Measurements from ENCODE around the gene MDFIC.

The MDFIC gene

DNA sequence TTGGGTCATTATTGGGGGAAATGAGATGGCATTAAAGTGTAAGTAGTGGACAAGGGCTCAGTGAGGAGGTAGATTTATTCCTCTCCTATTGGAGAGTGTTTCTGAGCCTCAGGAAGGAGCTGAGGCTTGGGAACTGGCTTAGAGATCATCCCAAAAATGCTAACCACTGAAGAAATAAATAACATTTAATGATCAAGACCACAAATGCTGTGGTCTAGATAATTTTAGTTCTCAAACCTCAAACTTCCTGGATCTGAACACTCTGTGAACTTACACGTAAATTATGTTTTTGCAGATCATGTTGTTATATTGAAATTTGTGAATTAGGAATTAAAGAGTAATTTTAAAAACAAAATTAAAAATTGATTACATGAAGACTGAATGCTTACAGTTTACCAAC lies 27.3 kb downstream of the MDFIC start:
- no peak for DNase-seq

DNA sequence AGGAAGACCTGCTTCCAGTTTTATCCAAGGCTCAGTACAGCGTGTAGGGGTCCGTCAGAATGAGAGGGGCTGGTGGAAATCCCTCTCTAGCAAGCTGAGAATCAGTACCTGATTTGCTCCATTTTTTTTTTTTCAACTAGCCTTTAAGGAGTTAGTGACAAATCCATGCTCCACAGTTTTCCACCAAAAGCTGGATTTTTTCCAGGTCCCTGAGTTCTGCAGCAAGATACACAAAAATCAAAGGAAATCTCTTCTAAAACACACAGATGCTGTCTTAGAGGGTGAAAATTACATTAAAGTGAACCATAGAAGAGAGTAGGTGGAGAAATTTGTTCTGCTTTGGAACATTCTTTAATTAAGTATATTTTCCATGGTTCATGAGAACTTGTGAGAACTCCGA lies 30.4 kb downstream of the MDFIC start:
- DNase-seq = peak in 1 of 58 donors; percentile 9

DNA sequence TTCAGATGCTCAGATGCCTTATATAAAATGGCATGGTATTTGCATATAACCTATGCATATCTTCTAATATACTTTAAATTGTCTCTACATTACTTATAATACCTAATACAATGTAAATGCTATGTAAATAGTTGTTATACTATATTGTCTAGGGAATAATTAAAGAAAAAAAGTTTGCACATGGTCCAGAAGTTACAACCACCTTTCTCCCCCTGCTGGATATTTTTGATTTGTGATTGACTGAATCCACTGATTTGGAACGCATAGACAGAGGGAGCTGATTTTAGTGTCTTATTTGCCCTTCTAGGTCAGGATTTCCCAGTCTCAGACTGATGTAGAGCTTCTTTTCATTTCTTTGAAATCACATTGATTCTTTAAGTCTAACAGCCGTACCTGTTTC lies 31.8 kb downstream of the MDFIC start:
- DNase-seq = no peak

DNA sequence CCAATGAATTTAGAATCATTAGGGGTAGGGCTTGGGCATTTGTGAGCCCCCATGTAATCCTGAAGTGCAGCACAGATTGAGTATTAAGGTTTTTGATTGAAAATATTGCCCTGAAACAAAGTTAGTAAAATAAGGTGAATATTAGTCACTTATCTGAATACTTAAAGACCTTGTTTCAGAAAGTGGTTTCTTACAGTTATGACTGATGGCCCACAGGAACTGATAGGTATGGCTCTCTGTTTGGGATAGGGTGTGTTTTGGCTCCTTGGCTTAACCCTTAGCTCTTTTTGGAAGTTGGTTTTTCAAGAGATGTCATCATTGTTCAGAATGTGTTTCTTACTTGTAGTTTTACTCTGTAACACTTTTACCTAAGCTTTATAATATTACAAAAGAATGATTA lies 34.8 kb downstream of the MDFIC start:
- no peak for DNase-seq

DNA sequence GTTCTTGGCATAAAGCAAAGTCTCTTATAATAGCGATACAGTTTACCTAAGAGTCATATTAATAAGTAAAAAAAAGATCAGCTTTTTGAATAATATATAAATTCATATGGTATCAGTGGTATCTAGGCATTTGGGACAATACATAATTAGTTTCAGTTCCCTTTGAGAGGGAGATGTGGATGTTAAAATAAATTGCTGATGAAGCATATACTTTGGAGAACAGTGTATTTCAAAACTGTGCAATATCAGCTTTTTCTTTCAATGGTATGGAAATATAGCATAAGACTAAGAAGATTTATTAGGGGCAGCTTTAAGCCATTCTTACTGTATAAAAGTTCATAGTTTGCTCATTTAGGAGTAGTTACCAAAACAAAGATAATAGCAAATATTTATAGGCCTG lies 35.5 kb downstream of the MDFIC start:
- no peak for DNase-seq

DNA sequence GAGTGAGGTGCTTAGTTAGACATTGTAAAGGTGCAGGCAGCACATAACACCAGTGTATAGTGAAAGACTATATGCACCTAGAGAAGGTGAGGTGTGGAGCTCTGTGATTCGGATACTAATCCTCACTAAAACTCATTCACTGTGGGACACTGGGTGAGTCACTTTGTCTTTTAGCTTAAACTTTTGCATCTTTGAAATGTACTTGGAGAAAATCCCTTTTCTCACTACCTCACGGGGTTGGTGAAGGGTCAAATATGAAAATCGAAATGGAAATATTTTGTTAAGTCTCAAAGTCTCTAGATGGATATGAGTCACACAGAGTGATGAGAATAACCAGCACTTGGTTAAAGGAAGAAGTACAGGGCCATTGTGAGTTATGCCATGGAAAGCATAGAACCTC lies 38.0 kb downstream of the MDFIC start:
- no peak for DNase-seq

DNA sequence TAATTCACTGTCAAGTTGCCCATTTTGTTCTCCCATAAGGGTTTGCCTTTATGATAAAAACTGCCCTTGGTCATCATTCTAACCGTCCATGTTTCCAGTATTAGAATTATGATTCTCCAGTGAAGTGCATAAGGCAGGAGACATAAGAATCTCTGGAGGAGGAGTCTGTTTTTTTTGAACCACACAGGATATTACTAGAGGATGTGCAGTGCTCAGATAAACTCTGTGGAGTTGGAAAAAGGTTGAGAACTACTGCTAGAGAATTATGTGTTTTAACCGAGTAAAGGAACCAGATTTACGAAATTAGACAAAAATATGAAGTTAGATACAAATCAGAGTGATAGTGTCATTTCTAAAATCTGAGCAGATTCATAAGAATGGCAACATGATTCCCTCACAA lies 40.5 kb downstream of the MDFIC start:
- no peak for DNase-seq

DNA sequence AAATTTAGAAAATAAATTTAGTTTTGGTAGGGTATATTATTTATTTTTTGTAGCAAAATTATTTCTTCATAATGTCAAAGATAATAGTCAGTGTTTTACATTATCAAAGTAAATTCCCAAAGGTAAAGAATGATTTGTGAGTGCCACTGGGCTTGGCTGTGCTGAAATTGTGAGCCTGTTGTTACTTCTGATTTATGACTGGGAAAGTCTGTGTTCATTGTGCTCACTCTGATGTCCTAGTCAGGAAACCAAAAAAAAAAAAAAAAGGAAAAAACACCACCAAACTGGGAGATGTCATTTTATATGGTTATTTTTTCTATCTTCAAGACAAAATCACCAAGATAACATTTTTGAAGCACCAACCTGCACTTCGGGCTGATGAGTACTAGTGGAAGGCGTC lies 44.3 kb downstream of the MDFIC start:
- no peak for DNase-seq

DNA sequence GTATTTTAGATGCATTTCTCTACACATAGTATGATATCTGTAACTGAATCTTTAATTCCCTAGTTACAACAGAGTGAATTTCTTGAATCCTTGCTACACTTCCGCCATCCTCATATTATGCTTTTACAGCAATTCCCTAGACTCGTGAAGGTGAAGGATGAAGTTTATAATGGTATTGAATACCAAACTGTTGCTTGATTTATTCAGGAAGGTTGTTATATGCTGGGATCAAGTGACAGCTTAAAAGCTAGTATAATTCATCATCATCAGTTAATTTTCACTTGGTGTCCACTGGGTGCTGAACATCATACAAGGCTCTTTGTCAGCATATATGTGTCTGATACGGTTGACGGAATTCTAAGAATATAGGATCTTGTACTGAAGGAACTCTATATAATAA lies 47.2 kb downstream of the MDFIC start:
- DNase-seq = no peak

DNA sequence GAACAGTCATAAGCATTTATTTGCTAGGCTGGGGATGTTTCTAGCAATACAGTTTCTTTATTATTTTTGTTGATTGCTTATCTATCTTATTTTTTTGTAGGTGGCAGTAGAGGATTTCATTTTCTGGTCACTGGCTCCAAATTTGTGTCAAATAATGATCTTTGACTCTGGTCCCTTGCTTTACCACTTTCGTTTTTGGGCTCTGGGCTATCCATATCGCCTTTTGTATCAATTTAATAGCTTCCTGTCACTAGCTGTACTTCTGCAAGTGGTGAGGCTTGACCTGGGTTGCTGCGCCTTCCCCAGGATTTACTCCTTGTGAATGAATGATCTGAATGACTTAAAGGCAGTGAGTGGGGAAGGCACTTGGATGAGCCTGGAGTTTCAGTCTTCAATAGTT lies 48.4 kb downstream of the MDFIC start:
- no peak for DNase-seq

DNA sequence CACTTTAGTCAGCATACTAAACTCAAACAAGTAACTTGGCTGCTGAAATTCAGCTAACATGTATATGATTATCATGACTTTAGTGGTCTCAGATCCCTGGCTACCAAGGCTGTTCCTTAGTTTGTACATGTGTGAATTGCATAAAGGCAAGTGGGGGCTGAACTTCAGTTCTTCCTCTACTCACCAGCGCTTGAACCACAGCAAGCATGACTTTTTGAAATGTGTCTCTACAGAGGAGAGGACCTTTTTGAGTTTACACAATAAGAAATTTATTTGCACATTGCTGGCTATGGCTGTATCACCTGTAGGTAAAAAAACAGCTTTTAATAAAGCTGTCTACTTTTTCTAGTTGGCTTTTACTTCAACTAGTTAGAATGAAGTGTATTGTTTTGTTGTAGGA lies 48.8 kb downstream of the MDFIC start:
- DNase-seq = no peak

DNA sequence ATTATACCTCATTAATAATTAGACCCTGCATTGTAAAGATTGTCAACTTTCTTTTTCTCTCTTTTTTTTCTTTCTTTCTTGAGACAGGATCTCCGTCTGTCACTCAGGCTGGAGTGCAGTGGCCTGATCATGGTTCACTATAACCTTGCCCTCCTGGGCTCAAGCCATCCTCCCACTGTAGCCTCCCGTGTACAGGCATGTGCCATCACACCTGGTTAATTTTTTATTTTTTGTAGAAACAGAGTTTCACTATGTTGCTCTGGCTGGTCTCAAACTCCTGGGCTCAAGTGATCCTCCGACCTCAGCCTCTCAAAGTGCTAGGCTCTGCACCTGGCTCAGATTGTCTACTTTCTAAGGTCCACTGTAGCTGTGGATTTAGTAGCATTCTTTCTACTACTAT lies 50.7 kb downstream of the MDFIC start:
- no peak for DNase-seq

DNA sequence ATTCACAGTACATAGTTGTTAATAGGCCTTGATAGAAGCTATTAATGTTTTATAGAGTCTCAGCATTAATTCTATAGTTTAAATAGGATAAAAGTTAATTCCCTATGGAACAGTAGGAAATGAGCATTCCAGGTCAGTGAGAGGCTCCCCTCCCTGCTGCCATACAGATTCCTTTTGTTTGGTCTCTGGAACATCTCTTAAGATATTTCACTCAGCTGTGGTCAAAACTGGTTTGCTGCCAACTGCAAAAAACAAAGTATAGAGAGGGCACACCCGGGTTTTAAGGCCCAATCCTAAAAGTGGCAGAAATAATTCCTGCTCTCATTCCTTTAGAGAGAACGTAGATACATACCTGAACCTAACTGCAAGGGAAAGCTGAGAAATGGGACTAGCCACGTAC lies 51.3 kb downstream of the MDFIC start:
- DNase-seq = no peak

DNA sequence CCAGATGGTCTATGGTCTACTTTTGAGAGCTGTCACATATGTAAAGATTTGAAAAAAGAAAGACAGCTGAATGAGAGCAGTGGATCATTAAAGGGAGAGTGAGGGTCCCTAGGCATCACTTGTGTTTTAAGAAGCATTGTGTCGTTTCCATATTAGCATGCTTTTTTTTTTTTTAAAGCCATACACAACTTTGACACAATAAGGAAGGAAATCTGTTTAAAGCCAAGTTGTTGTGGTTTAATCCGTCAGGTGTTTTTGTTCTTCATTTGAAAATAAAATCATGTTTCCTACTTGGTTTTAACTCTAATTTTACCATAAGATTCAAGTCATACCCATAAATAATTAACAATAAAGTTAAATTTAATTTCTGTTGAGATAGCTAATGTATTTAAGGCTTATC lies 53.5 kb downstream of the MDFIC start:
- DNase-seq = no peak

DNA sequence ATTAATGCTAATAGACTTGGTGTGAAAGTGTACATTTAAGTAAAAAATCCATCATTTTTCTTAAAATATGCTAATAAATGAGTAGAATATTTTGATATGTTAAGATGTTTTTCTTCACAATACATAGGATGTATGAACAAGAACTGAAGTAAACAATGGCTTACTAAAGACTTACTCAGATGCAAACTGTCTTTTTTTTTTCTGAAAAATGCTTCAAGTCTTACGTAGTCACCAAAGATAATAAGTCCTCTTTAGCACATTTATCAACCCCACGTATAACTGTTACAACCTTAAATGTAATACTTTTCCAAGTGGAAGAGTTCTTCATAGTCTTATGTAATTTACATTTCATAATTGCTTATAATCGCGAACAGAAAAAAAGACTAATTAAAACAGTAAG lies 54.8 kb downstream of the MDFIC start:
- DNase-seq = no peak

DNA sequence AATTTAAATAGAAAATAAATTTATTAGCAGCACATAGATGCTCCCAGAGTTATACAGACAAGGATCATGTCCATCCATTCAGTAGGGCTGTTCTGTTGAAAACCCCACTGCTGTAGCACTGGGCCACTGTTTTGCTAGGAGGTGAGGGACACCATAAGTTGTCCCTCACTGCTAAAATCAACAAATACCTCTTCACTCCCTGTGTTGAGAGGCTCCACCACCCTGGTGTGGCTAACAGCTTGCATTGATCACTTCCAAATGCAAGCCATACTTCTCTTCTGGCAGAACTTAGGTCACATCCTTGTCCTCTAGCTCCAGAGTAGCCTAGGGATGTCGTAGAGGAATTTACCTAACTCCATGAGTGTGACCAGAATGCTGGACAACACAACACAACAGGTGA lies 55.4 kb downstream of the MDFIC start:
- DNase-seq = no peak

DNA sequence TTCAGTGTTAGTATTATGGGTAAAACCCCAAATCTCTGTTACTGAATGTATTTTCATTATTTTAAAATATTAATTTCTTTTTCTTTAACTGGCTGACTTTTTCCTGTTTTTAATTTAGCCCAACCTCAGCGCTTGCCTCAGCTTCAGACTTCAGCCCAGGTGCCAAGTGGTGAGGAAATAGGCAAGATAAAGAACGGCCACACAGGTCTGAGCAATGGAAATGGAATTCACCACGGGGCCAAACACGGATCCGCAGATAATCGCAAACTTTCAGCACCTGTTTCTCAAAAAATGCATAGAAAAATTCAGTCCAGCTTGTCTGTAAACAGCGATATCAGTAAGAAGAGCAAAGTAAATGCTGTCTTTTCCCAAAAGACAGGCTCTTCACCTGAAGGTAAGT lies 57.5 kb downstream of the MDFIC start:
- no peak for DNase-seq

DNA sequence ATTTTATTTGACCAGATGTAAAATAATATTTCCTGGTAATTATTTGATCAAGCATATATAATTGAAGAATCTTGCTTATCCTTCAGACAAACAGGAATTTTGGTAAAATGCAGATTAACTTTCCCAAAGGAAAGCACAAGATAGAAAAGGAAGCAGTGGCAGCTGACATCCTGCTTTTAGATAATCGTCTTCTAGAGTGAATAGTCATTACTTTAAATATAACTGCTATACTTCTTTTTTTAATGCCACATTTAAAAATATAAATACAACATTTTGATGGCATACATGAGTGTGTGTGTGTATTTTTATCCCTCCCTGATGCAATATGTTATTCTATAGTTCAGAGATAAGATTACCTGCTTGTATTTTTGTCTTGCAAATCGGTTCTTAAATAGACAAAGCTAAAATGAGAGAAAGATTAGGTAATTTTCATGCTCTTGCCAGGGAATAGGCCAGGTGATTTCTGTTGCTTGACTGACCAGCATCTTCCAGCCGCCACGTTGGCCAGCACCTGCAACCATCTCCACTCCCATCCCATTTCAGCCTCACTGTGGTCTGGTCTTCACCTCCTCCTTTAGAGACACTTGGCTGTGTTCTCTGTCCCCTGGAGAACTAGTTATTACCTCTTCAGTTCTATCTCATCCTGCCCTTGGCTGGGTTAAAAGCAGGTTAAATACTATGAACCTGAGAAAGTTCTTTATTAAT lies 58.1 kb downstream of the MDFIC start:
- no peak for DNase-seq

DNA sequence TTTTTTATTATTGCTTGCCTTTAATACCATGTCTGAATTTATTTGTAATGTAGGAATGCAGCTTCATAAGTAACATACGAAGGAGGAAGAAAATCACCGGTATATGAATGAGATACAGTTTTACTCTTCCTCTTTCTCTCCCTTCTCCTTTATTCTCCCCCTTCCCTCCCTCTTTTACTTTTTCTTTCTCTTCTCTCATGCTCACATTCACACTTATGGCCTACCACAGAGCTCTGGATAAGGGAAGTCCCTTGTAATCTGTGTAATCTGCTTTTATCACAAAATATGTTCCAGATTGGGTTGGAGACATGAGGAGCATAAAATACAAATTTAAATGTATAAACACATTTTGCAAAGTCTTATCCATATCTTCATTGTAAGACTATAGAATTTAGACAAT lies 59.4 kb downstream of the MDFIC start:
- DNase-seq = no peak

DNA sequence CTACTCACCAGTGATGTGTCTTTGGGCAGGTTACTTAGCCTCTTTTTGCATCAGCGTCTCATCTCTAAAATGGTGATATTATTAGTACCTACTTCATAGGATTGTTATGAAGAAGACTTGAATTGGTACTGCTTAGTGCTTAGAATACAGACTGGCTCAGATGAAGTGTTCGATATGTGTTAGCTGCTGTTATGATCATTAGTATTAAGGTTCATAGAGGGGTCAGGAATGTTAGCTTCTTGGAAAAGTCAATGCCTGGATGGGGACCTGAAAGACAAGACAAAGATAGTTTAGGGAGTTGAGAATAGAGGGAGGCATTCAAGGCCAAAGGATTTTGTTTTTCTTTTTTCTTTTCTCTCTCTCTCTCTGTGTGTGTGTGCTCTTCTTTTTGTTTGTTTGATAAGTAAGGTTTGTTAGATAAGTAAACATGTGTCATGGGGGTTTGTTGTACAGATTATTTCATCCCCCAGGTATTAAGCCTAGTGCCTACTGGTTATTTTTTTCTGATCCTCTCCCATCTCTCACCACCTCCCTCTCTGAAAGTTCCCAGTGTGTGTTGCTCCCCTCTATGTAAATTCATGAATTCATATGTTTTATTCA lies 63.3 kb downstream of the MDFIC start:
- no peak for DNase-seq

DNA sequence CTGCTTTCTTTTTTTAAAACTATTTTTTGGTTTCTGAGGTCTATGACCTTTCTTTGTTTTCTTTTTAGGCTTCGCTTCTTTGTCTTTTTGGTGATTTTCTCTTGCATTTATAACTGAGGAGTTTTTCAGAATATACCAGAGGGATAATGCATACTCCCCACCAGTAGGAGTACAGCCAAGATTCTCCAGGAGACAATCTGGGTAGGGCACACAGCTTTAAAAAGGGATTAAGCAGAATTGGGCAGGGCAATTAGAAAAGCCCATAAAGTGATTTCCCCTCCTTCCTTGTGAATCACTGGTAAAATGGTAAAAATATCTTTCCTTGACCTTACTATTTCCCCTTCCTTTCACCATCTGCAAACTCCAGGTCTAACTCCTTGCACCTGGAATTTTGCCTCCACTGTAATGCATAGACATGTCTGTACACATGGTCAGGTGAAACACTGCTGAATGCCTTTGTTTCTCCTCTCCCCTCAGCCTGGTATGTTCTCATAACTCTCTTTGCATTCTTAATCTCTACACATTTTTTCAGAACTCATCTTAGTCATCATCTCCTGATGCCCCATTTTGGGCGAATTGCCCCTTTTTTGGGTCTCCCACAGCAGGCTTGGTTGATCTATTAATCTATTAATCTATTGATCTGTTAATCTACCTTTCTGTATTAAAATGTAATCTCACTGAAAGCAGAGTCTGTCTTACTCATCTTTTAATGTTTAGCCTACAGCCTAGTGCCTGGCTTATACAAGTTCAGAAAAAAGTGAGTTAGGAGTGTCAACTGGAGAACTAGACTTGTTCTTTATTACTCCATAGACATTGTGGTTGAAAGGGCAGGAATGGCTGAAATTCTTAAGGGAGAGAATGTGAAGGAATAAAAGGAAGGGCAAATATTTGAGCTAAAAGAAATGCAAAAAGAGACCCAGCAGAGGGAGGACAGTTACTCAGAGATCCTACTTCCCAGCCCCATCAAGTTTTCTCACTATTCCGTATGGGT lies 64.6 kb downstream of the MDFIC start:
- no peak for DNase-seq

DNA sequence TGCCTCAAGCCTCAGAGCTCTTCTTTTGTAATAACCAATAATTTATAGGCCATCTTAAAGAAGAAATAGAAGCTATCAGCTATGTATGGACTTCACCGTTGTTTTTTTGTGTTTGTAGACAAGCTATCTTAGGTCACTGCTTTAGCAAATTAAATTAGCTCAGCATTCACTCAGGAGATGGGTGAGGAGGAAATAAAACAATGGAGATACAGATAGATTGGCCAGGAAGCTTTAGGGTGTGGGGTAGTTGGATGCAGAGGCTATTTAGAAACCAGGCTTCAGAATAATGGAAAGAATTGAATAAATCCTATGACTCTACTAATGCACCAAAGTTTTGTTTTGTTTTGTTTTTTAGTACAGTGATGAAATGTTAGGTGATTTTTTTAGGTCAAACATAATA lies 66.1 kb downstream of the MDFIC start:
- no peak for DNase-seq
